Stomach (tissue), 9 donors: ENCODE measurements around the gene PRR11. TPM values are rescaled to one million over a fixed set of nuclear protein-coding genes. Genes with fewer than 3 reads are reported as not detected.

ENCODE experiments used
- DNase-seq, 2 donors: peaks; one replicate each; pipeline versions ENCODE4 v3.0.0 to v3.0.0-alpha.2; 2013 to 2019
- H3K27ac ChIP-seq, 5 donors: fragments of 200-600 bp in 4 of 5; sonication (generic) in 4 of 5; one replicate each; pipeline ENCODE4 v1.5.1; 2013 to 2019; ENCODE audit warnings: mild to moderate bottlenecking in 1 of 5, moderate library complexity in 1 of 5
- H3K27me3 ChIP-seq, 3 donors: fragments of 200-600 bp; sonication (generic); one replicate each; pipeline ENCODE4 v1.5.1; 2017 to 2019; ENCODE audit warnings: mixed run types in 1 of 3
- H3K36me3 ChIP-seq, 4 donors: fragments of 200-600 bp; sonication (generic); 1 replicate in 3 of 4; 2 replicates in 1 of 4; pipeline ENCODE4 v1.5.1; 2016 to 2019
- H3K4me1 ChIP-seq, 4 donors: fragments of 200-600 bp; sonication (generic); one replicate each; pipeline ENCODE4 v1.5.1; 2016 to 2019
- H3K4me3 ChIP-seq, 4 donors: fragments of 200-600 bp; sonication (generic) in 3 of 4; one replicate each; pipeline ENCODE4 v1.5.1; 2016 to 2019; ENCODE audit warnings: mild to moderate bottlenecking in 1 of 4
- H3K9me3 ChIP-seq, 4 donors: fragments of 200-600 bp; sonication (generic); one replicate each; pipeline ENCODE4 v1.5.1; 2016 to 2019
- EP300 ChIP-seq: sonication (generic); formaldehyde crosslinking; IDR thresholded peaks from one replicate; pipeline ENCODE4 v1.6.1; 2017; ENCODE audit warnings: antibody characterized with exemption
- POLR2A ChIP-seq, 4 donors: fragments of 450-650 bp; IDR thresholded peaks; one replicate each; pipeline ENCODE4 v1.6.1; 2016; ENCODE audit warnings: antibody characterized with exemption in 4 of 4, control low read depth in 2 of 4, mild to moderate bottlenecking in 1 of 4, moderate library complexity in 1 of 4
- POLR2AphosphoS5 ChIP-seq, 3 donors: sonication (generic); formaldehyde crosslinking; IDR thresholded peaks; one replicate each; pipeline ENCODE4 v1.6.1; 2016; ENCODE audit warnings: antibody characterized with exemption in 3 of 3
- WGBS, 5 donors: extraction: QIAGEN DNeasy Blood & Tissue Kit in 3 of 5; methylation state at CpG; one replicate each; pipeline versions ENCODE4 v1.1.5 to v1.1.7; 2013 to 2018; 5-methylcytosine and 5-hydroxymethylcytosine counted together
- intact Hi-C: fragments of 100-400 bp; cut with DNase I; formaldehyde crosslinking; loops from one replicate; pipeline ENCODE4 v1.15.1; 2023; ENCODE audit warnings: low total_unique reads
- polyA plus RNA-seq, 3 donors: library from polyadenylated mRNA; stranded (reverse); fragments of 200-250 nt; gene quantifications; one replicate each; pipeline ENCODE4 v1.2.3, GENCODE V29; 2013
- total RNA-seq, 5 donors: library from RNA; depleted of rRNA; stranded (reverse); fragments of >200 nt; gene quantifications; one replicate each; pipeline versions ENCODE4 v1.1.0 to v1.2.3, GENCODE V29; 2014 to 2016
- TF ChIP-seq, protein P1 (sequence below), 7 experiments: fragments of 450-650 bp in 4 of 7; fragments of 200-600 bp in 3 of 7; sonication (generic) in 3 of 7; IDR thresholded peaks; one replicate each; pipeline ENCODE4 v1.5.1; 2016 to 2019; ENCODE audit warnings: antibody characterized with exemption in 7 of 7, control low read depth in 2 of 7, mild to moderate bottlenecking in 1 of 7
- donor health status: healthy with polysubstance abuse.
- donor health status: Bipolar disorder and iron deficiency.
- donor health status: healthy.

The PRR11 gene
- total and polyA plus RNA-seq, 8 donors: 0.45 to 6.4 (median 1.7) TPM; not detected in 1

DNA sequence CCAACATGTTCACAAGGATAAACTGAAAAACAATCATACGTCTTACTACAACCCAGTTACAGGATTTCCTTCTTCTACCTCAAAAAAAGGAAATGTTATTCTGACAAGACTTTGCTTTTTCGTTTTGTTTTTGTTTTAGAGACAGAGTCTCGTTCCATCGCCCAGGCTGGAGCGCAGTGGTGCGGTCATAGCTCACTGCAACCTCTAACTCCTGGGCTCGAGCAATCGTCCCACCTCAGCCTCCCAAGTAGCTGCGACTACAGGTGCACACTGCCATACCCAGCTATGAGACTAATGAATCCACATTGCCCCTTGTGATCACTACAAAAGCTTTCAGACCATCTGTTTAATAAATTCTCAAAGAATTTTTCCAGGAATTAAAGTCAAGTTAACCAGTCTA, 40.1 kb upstream of the PRR11 start:
- DNase-seq: no peak
- Histone ChIP-seq H3K27ac (no peak overlapping the region), H3K4me3 (no peak overlapping the region), H3K36me3 (peaks cover 11 to 56% (median 43%) of the 10 kb centered on the region in 4 donors), H3K4me1 (no peaks in the 10 kb centered on the region), H3K9me3 (no peaks in the 10 kb centered on the region), H3K27me3 (no peaks in the 10 kb centered on the region)
- WGBS, 5 donors: 94 to 99% (median 95%) methylated on average over 9 of the region's 9 CpGs
- intact Hi-C loops: no loop called here
- TF ChIP-seq EP300 (no peak), POLR2A (IDR thresholded peaks at IDR 0.05) (no peak), POLR2AphosphoS5 (IDR thresholded peaks at IDR 0.05) (no peak)
- TF ChIP-seq, protein P1, sequence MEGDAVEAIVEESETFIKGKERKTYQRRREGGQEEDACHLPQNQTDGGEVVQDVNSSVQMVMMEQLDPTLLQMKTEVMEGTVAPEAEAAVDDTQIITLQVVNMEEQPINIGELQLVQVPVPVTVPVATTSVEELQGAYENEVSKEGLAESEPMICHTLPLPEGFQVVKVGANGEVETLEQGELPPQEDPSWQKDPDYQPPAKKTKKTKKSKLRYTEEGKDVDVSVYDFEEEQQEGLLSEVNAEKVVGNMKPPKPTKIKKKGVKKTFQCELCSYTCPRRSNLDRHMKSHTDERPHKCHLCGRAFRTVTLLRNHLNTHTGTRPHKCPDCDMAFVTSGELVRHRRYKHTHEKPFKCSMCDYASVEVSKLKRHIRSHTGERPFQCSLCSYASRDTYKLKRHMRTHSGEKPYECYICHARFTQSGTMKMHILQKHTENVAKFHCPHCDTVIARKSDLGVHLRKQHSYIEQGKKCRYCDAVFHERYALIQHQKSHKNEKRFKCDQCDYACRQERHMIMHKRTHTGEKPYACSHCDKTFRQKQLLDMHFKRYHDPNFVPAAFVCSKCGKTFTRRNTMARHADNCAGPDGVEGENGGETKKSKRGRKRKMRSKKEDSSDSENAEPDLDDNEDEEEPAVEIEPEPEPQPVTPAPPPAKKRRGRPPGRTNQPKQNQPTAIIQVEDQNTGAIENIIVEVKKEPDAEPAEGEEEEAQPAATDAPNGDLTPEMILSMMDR (IDR thresholded peaks at IDR 0.05): no peak

DNA sequence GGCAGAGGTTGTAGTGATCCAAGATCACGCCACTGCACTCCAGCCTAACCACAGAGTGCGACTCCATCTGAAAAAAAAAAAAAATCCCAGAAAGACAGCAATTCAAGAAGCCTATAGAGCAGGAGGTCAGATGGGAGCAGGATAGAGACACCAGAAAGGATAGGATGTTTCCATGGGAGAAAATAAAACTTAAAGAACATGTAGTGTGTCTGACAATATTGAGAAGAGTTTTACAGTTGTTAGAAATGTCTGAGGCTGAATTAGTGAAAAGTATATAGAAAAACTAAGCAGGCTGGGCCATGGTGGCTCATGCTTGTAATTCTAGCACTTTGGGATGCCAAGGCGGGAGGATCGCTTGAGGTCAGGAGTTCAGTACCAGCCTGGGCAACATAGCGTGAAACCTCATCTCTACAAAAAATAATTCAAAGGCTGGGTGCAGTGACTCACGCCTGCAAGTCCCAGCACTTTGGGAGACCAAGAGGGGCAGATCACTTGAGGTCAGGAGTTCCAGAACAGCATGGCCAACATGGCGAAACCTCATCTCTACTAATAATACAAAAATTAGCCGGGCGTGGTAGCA, 33.6 kb upstream of the PRR11 start:
- WGBS, 5 donors: 89 to 99% (median 98%) methylated on average over 9 of the region's 9 CpGs
- no peaks in the 10 kb centered on the region for H3K4me1 ChIP-seq
- no peak for DNase-seq
- peaks cover 11 to 49% (median 38%) of the 10 kb centered on the region in 4 donors for H3K36me3 ChIP-seq
- no peak overlapping the region for H3K4me3 ChIP-seq
- no peaks in the 10 kb centered on the region for H3K9me3 ChIP-seq
- TF ChIP-seq POLR2AphosphoS5 (IDR thresholded peaks at IDR 0.05) (no peak), EP300 (no peak), POLR2A (IDR thresholded peaks at IDR 0.05) (no peak)
- TF ChIP-seq, protein P1 (IDR thresholded peaks at IDR 0.05): no peak
- intact Hi-C loops: no loop called here
- H3K27me3 ChIP-seq: no peaks in the 10 kb centered on the region
- no peak overlapping the region for H3K27ac ChIP-seq

DNA sequence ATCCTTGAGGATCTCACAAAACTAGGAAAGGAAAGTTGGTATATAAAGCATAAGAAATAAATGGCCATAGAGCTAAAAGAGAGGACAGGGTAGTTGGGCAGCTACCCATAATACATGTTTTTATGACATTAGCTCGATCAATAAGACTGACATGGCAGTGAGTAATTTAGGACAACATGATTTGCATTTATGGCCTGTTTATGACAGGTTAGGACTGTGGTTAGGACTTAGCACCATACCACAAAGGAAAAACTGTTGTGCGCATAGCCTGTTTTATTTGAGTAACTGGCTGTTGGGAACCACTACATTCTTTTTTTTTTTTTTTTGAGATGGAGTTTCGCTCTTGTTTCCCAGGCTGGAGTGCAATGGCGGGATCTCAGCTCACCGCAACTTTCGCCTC, 30.9 kb upstream of the PRR11 start:
- no peaks in the 10 kb centered on the region for H3K9me3 ChIP-seq
- intact Hi-C loops: no loop called here
- H3K4me1 ChIP-seq: no peaks in the 10 kb centered on the region
- H3K27ac ChIP-seq: no peak overlapping the region
- H3K4me3 ChIP-seq: no peak overlapping the region
- WGBS, 5 donors: 90 to 99% (median 96%) methylated on average over 6 of the region's 6 CpGs
- TF ChIP-seq POLR2A (IDR thresholded peaks at IDR 0.05): no peak
- TF ChIP-seq, protein P1 (IDR thresholded peaks at IDR 0.05): no peak
- no peak for TF ChIP-seq POLR2AphosphoS5 (IDR thresholded peaks at IDR 0.05)
- no peak for TF ChIP-seq EP300
- no peak for DNase-seq
- peaks cover 11 to 48% (median 36%) of the 10 kb centered on the region in 4 donors for H3K36me3 ChIP-seq
- no peaks in the 10 kb centered on the region for H3K27me3 ChIP-seq

DNA sequence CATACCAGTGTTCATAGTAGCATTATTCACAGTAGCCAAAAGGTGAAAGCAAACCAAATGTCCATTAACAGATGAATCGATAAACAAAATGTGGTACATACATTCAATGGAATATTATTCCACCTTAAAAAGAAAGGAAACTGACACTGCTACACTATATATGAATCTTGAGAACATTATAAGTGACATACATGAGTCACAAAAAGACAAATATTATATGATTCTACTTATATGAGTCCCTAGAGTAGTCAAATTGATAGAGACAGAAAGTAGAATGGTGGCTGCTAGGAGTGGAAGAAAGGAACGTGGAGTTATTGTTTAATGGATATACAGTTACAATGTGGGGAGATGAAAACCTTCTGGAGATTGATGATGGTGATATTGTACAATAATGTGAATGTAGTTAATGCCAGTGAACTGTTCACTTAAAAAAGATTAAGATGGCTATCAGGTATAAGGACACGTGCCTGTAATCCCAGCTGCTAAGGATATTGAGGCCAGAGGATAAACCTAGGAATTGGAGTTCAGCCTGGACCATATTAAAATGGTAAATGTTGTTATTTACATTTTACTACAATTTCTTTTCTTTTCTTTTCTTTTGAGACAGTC, 28.6 kb upstream of the PRR11 start:
- no peak overlapping the region for H3K27ac ChIP-seq
- H3K27me3 ChIP-seq: no peaks in the 10 kb centered on the region
- intact Hi-C loops: no loop called here
- no peak for DNase-seq
- TF ChIP-seq, protein P1 (IDR thresholded peaks at IDR 0.05): no peak
- no peak for TF ChIP-seq POLR2A (IDR thresholded peaks at IDR 0.05)
- TF ChIP-seq EP300: no peak
- TF ChIP-seq POLR2AphosphoS5 (IDR thresholded peaks at IDR 0.05): no peak
- peaks cover 0 to 35% (median 26%) of the 10 kb centered on the region in 4 donors for H3K36me3 ChIP-seq
- WGBS, 5 donors: 59 to 89% (median 64%) methylated on average over 3 of the region's 3 CpGs
- H3K9me3 ChIP-seq: no peaks in the 10 kb centered on the region
- no peaks in the 10 kb centered on the region for H3K4me1 ChIP-seq
- H3K4me3 ChIP-seq: no peak overlapping the region
